NCI-H1436 (cell line): ENCODE results near the gene SCN1B.

ENCODE experiments used
- DNase-seq: peaks from one replicate; lab custom pipeline; 2025; lab: John Stamatoyannopoulos, UW

The SCN1B gene

DNA sequence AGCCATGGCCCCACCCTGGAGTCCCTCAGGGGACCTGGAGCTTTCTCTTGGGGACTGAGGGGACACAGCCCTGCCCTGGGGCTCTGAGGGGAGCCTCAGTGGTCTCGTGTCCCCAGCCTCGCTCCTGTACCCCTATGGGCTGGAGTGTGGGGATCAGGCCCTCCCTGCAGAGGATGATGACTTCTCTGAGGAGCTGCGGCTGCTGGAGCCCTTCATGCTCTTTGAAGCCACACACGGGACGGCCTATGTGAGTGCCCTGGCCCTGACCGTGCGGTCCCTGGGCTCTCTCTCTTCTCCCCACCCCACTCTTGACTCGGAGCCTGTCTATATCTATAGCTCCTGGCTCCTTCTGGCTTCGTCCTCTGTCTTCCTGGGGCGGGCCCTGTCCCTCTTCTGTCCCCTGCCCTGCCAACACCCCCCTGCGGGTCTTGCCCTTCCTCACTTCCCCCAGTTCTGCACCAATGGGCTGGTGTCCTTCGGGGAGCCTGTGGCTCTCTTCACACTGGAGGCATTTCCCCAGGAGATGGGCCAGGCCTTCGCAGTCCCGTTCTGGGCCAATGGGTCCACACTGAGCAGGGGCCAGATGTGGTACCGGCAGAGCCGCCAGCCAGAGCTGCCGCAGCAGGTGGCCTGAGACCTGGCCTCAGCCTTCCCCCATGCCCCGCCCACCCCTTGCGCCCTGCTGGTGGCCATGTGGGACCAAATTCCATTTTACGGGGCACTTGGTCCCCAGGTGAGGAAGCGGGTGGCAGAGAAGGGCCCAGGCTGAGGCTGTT, 44.3 kb downstream of the SCN1B start:
- DNase-seq = no peak

DNA sequence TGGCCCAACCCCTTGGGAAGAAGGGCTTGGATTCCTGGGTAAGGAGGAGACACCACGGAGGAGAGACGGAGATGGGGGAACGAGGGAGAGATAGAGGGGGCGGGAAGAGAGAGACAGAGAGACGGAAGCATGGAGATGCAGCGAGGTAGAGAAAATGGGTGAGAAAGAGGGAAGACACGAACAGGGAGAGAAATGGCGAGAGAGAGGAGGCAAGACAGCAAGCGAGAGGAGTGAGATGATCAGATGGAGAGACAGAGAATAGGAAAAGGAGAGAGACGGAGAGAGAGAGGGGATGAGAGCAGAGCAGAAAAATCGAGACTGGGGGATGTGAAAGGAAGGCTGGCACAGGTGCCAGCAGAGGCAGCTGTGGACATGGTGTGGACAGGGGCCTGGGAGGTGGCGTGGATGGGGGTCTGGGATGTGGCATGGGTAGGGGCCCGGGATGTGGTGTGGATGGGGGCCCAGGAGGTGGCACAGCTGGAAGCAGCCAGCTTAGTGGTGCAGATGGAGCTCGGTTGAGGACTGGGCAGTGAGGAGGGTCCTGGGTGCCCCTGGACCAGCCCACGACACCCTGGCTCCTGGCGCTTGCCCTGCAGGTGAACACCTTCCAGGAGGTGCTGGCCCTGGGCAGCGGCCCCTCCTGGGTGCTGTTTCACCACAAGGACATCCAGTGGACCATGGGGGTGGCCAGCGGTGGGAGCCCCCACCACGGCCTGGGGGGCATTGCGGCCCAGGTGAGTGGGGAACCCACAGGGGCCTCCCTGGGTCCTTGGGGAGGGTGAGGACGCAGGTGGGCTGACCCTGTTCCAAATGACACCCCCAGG, 45.1 kb downstream of the SCN1B start:
- DNase-seq = no peak

DNA sequence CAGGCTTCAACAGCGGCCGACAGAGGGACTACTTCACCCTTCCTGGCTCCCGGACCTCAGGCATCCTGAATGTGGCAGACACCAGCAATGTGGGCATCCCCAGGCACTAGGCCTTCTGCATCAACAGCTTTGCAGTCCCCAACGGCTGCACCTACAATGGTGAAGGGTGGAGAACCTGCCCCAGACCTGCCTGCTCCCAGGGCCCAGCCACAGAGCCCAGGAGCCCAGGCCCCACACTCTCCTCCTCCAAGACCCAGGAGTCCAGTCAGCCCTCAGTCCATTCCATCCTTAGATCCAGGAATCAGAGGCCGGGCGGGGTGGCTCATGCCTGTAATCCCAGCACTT, 45.7 kb downstream of the SCN1B start:
- DNase-seq = no peak

DNA sequence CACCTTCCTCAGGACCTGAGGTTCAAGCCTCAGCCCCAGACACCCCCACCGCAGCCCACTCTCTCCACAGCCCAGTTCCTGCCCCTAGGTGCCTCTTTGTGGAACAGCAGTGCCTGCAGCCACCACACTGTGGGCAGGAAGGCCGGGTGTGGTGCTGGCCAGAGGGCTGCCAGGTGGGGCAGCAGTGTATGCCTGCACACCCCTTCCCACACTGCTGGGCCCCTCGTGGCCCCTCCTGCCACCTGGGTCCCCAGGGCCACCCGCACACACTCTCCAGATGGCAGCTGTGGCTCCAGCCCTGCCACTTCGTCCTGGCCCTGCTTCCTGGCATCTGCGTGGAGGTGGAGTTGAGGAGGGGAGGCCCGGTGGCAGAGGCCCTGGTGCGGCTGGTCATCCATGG, 46.4 kb downstream of the SCN1B start:
- DNase-seq = no peak

DNA sequence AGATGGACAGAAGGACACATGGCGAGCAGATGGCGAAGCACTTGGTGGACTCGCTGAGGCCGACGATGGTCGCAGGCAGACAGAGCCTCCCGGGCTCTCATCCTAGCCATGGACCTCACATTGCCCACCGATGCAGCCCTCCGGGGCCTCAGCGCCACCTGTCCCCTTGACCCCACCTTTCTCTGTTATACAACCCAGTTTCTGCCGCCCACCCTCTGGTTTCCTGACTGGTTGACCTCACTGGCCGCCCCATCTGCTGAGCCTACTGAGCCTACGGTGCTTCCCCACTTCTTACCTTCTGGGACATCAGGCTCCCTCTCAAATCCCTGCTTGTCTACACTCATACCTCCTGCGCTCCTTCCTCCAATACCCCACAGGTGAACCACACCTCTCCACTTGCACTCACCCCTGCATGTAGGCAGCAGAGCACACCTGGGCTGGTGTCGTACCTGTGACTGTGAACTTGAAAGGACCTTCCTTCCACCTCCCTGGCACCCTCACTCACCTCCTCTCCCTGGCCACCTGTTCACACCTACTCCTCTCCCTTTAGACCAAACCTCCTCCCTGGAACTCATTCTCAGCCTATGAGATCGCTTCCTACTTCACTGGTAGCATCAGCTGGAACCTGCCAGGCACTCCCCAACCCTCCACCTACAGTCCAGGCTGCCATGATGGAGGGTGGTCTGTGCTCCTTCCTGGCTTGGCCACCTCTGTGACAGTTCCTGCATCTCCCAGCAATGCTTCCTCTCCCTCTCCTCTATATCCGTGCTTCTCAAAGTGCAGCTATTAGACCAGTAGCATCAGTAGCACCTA, 47.3 kb downstream of the SCN1B start:
- no peak for DNase-seq

DNA sequence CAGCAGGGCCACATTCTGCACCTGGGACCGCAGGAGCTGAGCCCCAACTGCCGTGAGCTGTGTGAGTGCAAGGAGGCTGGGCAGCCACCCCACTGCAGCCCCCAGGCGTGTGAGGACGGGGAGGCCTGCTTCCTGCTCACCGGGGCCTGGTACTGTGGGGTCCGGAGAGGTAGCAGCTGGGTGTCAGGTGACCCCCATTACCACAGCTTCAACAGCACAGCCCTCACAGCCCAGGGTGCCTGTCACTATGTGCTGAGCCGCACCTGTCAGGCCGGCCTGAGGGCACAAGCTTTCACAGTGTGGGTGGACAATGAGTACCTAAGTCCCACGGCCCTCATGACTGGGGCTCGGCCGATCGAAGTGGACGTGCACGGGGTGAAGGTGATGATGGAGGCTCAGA, 49.6 kb downstream of the SCN1B start:
- DNase-seq = no peak

DNA sequence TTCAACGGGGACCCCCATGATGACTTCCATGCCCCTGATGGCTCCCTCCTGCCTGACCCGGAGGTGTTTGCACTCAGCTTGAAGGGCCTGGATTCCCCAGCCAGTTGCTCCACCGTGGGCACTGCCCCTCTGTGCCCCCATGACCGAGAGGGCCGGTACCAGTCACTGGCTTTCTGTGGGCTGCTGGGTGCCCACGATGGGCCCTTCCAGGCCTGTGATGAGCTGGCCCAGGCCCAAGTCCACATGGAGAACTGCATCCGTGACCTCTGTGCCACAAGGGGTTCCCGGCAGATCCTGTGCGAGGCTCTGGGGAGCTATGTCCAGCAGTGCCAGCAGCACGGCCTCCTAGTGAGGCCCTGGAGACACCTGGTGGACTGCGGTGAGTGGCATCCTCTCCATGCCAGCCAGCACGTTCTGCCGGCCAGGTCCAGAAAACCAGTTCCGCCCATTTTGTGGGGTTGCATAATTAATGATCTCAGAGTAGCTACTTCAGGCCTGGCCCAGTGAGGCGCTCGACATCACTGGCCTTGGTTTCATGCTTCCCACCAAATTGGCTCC, 50.4 kb downstream of the SCN1B start:
- DNase-seq = no peak

DNA sequence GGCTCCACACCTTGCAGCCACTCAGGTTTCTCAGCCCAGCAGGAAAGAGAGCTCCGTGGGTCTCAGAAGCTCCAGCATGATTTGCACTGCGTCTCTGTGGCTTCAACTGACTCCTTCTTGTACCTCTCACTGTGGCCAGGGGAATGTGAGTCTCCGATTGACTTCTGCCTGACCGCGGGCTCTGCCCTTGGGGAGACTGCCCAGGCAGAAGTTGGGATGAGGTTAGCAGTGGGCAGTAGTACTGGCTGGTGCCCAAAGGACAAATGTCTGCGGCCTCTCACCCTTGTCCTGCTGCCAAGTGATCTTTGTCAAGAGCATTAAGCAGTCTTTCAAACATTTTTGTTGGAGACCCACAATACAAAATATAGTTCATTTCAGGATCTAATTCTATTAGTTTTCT, 50.9 kb downstream of the SCN1B start:
- no peak for DNase-seq

DNA sequence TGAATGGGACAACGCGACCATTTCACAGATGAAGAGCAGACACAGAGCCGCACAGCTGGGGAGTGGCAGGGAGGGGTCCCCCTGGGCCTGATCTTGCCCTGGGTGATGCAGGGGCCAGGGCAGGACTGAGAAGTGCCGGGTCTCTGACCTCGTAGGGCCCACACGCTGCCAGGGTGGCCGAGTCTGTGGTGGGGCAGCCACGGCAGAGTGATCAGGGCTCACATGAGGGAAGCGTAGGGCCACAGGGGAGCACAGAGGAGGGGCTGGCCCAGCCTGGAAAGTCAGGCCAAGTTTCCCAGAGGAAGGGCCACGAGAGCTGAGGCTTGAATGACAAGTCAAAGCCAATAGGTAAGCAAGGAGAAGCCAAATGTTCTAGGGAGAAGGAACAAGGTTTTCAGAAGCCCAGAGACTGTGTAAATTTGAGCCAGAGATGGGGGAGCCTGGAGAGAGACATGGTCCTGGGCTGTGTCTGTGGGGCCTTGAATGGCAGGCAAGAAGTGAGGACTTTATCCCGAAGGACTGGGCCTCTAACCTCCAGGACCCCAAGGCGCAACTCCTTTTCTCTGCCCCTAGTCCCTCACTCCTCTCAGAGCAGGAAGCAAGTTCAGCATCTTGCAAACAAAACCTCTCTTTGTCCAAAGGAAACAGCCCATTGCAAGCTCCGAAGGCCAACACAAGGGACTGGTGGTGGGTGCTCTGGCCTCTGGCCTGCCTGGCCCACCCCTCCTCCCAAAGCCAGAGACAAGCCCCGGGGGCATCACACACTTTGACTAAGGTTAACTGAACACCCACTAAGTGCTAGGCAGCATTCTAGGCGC, 53.6 kb downstream of the SCN1B start:
- no peak for DNase-seq

DNA sequence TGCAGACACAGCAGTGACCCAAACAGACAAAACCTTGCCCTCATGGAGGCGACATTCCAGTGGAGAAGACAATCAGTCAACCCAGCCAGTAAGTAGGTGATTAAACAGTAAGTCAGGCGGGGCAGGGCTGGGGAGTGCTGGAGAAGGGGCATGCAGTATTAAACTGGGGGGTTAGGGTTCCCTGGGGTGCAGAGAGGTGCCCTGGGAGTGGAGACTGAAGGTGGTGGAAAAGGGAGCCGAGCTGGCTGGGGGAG, 54.2 kb downstream of the SCN1B start:
- DNase-seq = no peak

DNA sequence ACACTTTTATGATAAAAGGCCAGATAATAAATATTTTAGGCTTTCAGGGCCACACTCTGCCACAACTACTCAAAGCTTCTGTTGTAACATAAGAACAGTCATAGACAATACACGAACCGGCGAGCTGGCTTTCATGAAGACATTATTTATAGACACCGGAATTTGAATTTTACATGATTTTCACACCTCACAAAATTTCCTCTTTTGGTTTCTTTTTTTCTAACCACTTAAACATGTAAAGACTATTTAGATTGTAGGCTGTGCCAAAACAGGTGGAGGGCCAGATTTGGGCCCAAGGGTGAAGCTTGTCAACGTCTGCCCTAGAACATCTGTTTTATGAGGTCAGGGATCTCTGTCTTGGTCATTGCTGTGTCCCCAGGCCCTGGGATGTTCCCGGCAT, 55.7 kb downstream of the SCN1B start:
- DNase-seq = no peak

DNA sequence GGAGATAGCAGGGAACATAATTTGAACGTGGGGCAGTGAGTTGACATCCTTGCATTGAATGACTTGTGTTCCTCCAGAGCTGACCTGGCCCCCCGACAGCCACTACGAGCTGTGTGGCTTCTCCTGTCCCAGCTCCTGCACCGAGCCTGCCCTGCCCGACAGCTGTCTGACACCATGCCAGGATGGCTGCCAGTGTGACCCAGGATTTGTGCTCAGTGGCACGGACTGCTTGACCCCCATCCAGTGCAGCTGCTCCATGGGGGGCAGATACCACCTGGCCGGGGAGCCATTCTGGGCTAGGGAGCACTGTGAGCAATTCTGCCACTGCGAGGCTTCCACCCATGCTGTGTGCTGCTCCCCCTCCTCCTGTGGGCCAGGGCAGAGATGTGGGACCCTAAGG, 56.2 kb downstream of the SCN1B start:
- no peak for DNase-seq

DNA sequence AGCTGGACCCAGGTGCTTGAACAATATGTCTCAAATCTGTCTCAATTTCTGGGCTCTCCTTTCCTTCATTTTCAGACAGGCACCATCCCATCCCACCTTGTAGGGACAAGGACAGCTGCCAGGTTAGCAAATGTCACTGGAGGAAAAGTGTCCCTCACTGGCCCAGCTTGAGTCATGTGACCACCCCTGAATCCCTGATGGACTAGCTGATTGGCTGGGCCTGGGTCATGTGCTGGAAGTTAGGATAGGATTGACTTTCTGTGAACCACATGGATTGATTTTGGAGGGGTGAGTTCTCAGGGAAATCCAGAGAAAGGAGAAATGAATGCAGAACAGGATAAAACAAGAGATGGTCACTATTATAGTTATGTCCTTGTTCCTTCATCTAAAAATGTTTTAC, 57.1 kb downstream of the SCN1B start:
- no peak for DNase-seq

DNA sequence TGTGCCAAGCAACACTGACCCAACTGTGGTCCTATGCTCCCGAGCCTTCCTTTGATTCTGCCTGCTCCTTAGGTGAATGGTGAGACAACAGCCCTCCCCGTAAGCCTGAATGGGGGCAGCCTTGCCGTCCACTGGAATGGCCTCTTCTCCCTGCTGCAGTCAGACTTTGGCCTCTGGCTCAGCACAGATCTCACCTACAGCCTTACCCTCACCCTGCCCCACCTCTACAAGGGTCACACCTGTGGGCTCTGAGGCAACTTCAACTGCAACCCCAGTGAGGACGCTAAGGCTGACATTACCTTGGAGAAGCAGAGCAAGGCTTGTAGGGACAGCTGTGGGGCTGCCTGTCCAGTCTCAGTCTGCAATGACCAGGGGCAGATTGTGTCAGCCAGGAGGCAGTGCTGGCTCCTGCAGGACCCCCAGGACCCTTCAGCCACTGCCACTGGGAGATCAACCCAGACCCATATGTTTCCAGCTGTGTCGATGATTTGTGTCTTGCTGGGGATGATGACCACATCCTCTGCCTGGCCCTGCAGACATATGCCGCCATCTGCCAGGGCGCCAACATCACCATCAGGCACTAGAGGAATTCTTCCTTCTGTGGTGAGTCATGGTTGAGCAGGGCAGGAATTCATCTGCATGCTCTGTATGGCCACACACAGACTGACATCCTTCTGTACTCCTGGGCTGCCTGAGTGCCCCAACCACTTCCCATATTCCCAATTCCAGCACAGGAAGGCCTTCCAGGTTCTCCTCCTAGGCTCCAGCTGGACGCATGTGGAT, 58.1 kb downstream of the SCN1B start:
- no peak for DNase-seq

DNA sequence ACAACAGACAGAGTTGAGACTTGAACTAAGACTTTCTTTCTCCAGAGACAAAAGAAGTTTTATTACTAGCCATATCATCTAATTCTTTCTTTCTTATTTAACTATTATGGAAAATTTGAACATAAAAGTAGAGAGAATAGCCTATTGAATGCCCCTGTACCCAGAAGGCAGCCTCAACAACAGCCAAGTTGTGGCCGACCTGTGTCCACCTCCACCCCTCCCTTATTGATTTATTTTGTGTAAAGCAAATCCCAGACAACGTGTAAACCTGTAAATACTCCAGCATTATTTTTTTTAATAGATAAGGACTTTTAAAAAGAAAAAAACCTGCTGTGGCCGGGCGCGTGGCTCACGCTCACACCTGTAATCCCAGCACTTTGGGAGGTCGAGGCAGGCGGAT, 59.3 kb downstream of the SCN1B start:
- DNase-seq = no peak
